NCI-H82 (cell line): ENCODE results near the gene EML3.
A peak's percentile ranks its signal among the peaks of the same experiment; 100 is the strongest.
"Not testable (repeated sequence)": the region's sequence is repeated elsewhere in the genome, so short reads cannot be mapped to it uniquely, and the experiment has no call there.

Source experiments
- DNase-seq: peaks from one replicate; lab custom pipeline; 2025; lab: John Stamatoyannopoulos, UW

The EML3 gene

GRCh38 chr11:62571493-62571892 is 41.1 kb downstream of the EML3 start:
- DNase-seq: not testable (repeated sequence)

DNA sequence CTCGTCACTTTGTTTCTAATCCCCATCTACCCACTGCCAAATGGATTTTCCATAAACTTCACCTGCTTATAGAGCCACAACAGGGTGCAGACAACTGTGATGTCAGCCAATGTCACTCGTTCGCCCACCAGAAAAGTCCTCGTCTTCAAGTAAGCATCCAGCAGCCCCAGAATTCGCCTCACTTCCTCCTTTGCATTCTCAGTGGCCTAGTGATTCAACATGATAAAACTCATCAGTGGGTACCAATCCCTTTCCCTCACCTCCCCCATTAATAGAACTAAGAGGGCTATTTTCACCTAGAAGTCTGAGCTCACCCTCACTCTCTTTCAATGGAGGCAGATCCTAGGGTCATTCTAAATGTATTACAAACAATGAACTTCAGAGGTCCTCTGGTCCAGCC is 41.7 kb downstream of the EML3 start:
- DNase-seq: not testable (repeated sequence)

GRCh38 chr11:62569611-62570010 is 43.0 kb downstream of the EML3 start:
- DNase-seq: no peak

DNA sequence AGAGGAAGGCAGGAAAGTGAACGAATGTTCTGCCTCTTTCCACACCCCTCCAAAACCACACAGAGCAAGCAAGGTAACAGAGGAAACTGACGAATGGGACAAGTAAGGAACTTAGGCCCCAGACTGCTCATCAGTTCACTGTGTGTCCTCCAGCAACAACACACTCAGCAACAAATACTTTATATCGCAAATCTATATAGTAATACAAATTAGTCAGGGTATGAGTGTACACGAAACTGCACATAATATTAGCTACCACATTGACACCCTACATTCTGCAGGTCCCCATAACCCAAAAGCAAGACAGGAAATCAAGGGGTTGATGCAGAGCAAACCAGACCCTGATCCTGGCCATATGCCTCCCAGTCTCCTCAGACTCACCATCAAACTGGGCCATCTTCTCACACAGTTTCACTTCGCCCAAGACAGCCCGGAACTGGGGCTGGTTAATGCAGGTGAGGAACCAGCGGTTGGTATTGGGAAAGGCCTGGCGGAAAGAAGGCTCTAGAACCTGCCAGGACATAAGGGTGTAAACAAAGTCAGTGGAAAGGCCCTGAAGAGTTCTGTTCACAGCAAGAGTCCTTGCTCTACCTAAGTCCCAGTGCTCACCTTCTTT is 45.4 kb downstream of the EML3 start:
- no peak for DNase-seq

GRCh38 chr11:62566247-62566646 is 46.3 kb downstream of the EML3 start:
- DNase-seq: no peak

DNA sequence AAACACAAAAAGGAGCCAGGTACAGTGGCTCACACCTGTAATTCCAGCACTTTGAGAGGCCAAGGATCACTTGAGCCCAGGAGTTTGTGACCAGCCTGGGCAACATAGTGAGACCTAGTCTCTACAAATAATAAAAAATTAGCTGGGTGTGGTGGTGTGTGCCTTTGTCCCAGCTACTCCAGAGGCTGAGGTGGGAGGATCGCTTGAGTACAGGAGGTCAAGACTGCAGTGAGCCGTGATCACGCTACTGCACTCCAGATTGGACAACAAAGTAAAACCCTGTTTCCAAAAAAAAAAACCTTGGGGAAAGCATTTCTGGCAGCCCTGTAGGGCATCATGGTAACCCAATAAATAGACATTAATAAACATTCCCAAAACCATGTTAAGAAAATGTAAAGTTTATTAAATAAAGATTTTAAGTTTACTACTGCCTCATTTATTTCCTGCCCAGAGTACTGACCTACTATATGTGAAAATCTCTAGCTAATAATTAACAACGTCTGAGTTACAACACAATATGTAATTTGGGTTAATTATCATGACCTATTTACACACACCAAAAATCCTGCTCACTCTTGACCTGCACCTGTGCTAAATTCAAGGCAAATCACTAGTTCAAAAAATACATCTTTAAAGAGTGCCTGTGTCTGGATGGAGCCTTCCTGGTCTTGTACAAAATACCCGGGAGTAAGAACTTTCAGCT is 47.3 kb downstream of the EML3 start:
- no peak for DNase-seq

GRCh38 chr11:62561677-62562230 is 50.8 kb downstream of the EML3 start:
- DNase-seq: not testable (repeated sequence)

DNA sequence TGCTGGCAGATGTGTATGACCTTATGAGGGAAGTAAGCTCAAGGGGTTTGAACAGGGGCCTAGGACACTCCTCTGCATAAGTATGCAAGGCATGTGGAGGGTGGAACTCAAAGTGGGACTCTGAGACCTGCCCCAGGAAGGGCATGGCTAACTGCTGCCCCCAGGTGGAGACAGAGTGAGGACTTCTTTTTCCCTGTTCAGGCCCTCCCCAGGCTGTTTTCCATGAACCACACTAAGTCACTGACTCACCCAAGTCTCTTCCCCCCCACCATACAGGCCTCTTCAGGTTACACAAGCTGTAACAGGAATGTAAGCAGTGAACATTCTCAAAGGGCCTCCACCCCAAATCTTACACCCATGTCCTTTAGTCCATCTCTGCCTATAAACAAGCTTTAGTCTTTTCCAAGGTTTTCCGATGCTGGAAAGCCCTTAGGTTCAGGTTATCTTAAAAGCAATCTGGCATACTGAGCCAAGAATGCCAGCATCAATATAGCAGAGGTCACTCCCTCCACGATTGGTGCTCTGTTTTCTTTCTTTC is 51.9 kb downstream of the EML3 start:
- peak; percentile 73 for DNase-seq

GRCh38 chr11:62559626-62560025 is 52.9 kb downstream of the EML3 start:
- DNase-seq: not testable (repeated sequence)

DNA sequence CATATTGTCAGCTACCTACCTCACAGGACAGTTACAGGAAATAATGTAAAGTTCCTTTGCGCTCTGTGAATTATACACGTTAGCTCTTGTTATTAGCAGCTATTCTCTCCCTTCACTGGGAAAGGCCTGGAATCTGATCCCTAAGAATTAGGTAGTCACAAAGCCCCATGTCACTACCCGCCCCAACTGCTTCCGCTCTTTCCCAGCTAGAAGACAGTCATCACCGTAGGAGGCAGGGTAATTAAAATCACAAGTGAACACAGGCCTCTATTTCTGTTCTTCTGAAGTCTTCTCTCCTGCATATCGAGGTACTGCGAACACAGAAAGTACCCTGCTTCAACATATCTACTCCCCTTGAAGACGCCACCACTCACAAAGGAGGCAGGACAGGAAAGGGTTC is 53.4 kb downstream of the EML3 start:
- DNase-seq: no peak

DNA sequence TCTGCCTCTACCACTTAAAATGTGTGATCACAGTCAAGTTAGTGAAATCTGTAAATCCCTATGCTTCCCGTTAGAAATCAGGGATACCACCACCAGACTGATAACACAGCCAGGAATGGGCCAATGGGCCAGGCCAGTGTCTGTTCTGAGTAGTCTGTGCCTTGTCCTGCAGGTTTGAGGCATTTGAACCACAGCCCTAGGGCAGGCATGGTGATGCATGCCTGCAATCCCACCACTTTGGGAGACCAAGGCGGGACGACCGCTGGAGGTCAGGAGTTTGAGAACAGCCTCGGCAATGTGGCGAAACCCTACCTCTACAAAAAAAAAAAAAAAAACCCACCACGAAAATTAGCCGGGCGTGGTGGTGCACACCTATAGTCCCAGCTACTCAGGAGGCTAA is 53.9 kb downstream of the EML3 start:
- no peak for DNase-seq

GRCh38 chr11:62556875-62557631 is 55.5 kb downstream of the EML3 start:
- peak; percentile 18 for DNase-seq

GRCh38 chr11:62556108-62556874 is 56.3 kb downstream of the EML3 start:
- DNase-seq: peak; percentile 74

- peak; percentile 53 for DNase-seq
Measured at GRCh38 chr11:62555464-62556107, 57.0 kb downstream of the EML3 start.

- peak; percentile 56 for DNase-seq
Measured at GRCh38 chr11:62554387-62555167, 58.0 kb downstream of the EML3 start.

GRCh38 chr11:62553839-62554361 is 58.7 kb downstream of the EML3 start:
- no peak for DNase-seq

DNA sequence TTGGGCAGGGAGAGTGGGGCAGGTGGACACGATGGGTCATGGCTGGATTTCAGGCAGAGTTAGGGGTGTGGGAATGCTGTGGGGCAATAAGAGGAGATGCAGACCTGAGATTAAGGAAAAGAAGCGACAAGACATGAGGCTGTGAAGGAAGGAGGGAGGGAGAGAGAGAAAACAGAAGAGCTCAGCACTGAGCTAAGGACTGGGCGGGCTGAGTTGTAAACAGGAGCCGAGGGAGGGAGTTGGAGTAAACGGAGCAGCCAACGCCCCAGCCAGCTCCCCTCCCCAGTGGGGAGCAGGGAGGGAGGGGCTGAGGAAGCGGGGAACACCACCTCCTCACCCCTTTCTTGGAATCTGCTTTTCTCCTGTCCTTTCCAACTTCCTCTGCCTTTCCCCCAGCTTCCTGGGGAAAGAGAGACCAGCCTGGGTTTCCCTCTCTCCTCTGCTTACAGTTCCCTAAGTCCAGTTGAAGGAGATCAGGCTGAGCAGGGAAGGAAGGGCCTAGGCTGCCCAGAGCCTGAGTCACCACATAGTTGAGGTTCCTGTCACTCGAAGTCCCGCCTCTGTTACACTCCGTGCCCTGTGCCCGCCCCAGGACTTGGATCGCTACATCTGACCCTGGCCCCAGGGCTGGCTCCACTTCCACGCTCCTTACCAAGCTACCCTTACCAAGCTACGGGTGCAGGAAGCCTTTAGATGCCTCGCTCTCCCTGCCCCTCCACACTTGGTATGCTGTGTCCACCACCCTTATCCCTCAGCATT is 59.3 kb downstream of the EML3 start:
- peak; percentile 73 for DNase-seq

- DNase-seq: peak; percentile 94
Measured at GRCh38 chr11:62552485-62553079, 60.0 kb downstream of the EML3 start.
